ENCODE results near the gene NOD2.

The NOD2 gene

GRCh38 chr16:50692999-50693781 lies at the start of gene NOD2:
Gene NOD2, plus strand, starts transcription at chr16:50693606. Its CDS starts 5,890 bp downstream, at chr16:50699496.
- DNase-seq (ENCODE audit: low read depth in 1 of 2, low spot score in 1 of 2): no peak

- no peak for DNase-seq (ENCODE audit: low read depth in 1 of 2, low spot score in 1 of 2)
Measured at GRCh38 chr16:50644245-50644644, 49.2 kb upstream of the NOD2 start.

GRCh38 chr16:50644729-50645128 lies 48.7 kb upstream of the NOD2 start:
- DNase-seq (ENCODE audit: low read depth in 1 of 2, low spot score in 1 of 2): no peak

GRCh38 chr16:50645563-50646220 lies 47.7 kb upstream of the NOD2 start:
- no peak for DNase-seq (ENCODE audit: low read depth in 1 of 2, low spot score in 1 of 2)

- DNase-seq (ENCODE audit: low read depth in 1 of 2, low spot score in 1 of 2): no peak
Measured at GRCh38 chr16:50646345-50646744, 47.1 kb upstream of the NOD2 start.

- no peak for DNase-seq (ENCODE audit: low read depth in 1 of 2, low spot score in 1 of 2)
Measured at GRCh38 chr16:50651835-50652438, 41.5 kb upstream of the NOD2 start.

- no peak for DNase-seq (ENCODE audit: low read depth in 1 of 2, low spot score in 1 of 2)
Measured at GRCh38 chr16:50652836-50653425, 40.5 kb upstream of the NOD2 start.

- DNase-seq (ENCODE audit: low read depth in 1 of 2, low spot score in 1 of 2): no peak
Measured at GRCh38 chr16:50653633-50654519, 39.5 kb upstream of the NOD2 start.

GRCh38 chr16:50655558-50656055 lies 37.8 kb upstream of the NOD2 start:
- no peak for DNase-seq (ENCODE audit: low read depth in 1 of 2, low spot score in 1 of 2)

GRCh38 chr16:50657241-50657640 lies 36.2 kb upstream of the NOD2 start:
- no peak for DNase-seq (ENCODE audit: low read depth in 1 of 2, low spot score in 1 of 2)

- DNase-seq (ENCODE audit: low read depth in 1 of 2, low spot score in 1 of 2): no peak
Measured at GRCh38 chr16:50659806-50660205, 33.6 kb upstream of the NOD2 start.

- DNase-seq (ENCODE audit: low read depth in 1 of 2, low spot score in 1 of 2): no peak
Measured at GRCh38 chr16:50662306-50662940, 31.0 kb upstream of the NOD2 start.

GRCh38 chr16:50664270-50664669 lies 29.1 kb upstream of the NOD2 start:
- DNase-seq (ENCODE audit: low read depth in 1 of 2, low spot score in 1 of 2): no peak

GRCh38 chr16:50665128-50665878 lies 28.1 kb upstream of the NOD2 start:
- peak; percentile 69 to 77 for DNase-seq (ENCODE audit: low read depth in 1 of 2, low spot score in 1 of 2)

GRCh38 chr16:50666658-50667496 lies 26.5 kb upstream of the NOD2 start:
- DNase-seq (ENCODE audit: low read depth in 1 of 2, low spot score in 1 of 2): peak; percentile 23 to 31

GRCh38 chr16:50667497-50668367 lies 25.7 kb upstream of the NOD2 start:
- DNase-seq (ENCODE audit: low read depth in 1 of 2, low spot score in 1 of 2): no peak

GRCh38 chr16:50668368-50669008 lies 24.9 kb upstream of the NOD2 start:
- DNase-seq (ENCODE audit: low read depth in 1 of 2, low spot score in 1 of 2): no peak

Measured in activated CD4-positive, alpha-beta T cell treated with anti-CD3 and anti-CD28 coated beads, Interleukin-2, amount 50 U/mL, for 24 hours (primary cell).